NCI-H146 (cell line): ENCODE measurements around the gene ADGRB3.
"Not testable (repeated sequence)": the region's sequence is repeated elsewhere in the genome, so short reads cannot be mapped to it uniquely, and the experiment has no call there.

Experiments
- DNase-seq: peaks from one replicate; lab custom pipeline; 2025; lab: John Stamatoyannopoulos, UW

ADGRB3 gene

DNA sequence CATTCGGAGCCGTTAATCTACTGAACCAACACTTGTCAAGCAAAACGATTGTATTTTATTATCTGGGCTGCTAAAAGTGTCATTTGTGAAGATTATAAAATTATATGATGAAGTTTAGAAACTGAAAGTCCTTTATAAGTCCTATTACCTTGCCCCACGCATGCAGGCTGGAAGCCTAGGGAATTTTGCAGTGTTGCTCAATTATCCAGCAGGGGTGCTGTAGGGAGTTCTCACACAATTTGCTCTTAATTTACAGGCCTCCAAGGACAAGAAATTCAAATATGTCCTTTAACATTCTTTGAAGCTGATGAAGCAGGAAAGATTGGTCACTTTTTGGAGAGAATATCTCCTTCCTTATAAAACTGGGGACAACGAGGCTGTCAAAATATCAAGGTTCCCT is 792.8 kb downstream of the ADGRB3 start:
- DNase-seq: no peak

GRCh38 chr6:69432168-69432567 is 797.1 kb downstream of the ADGRB3 start:
- not testable (repeated sequence) for DNase-seq

DNA sequence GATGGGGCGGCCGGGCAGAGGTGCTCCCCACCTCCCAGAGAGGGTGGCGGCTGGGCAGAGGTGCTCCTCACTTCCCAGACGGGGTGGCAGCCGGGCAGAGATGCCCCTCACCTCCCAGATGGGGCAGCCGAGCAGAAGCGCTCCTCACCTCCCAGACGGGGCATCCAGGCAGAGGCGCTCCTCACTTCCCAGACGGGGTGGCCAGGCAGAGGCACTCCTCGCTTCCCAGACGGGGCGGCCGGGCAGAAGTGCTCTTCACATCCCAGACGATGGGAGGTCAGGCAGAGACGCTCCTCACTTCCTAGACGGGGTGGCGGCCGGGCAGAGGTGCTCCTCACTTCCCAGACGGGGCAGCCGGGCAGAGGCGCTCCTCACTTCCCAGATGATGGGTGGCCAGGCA is 798.0 kb downstream of the ADGRB3 start:
- not testable (repeated sequence) for DNase-seq

GRCh38 chr6:69438113-69438512 is 803.0 kb downstream of the ADGRB3 start:
- no peak for DNase-seq
